Activated CD4-positive, alpha-beta memory T cell treated with anti-CD3 and anti-CD28 coated beads for 36 hours (primary cell): ENCODE results near the gene TALDO1. TPM values are rescaled to one million over a fixed set of nuclear protein-coding genes. Genes with fewer than 3 reads are reported as not detected.
"Not testable (repeated sequence)": the region's sequence is repeated elsewhere in the genome, so short reads cannot be mapped to it uniquely, and the experiment has no call there.

Experiments used
- CTCF ChIA-PET: fragments of 350-600 bp; sonication (Branson Sonifier 250); formaldehyde crosslinking; loops from one replicate; lab custom pipeline; 2021; ENCODE audit warnings: antibody characterized with exemption, inconsistent platforms; lab: Charles Lee
- POLR2A ChIA-PET: fragments of 350-600 bp; sonication (Branson Sonifier 250); formaldehyde crosslinking; loops from one replicate; lab custom pipeline; 2021; ENCODE audit warnings: antibody characterized with exemption; lab: Charles Lee
- DNase-seq: peaks from one replicate; pipeline ENCODE4 v3.0.0-alpha.2; 2020
- H3K27ac Mint-ChIP-seq: one replicate; pipeline ENCODE4 v1.8.0; 2021; ENCODE audit warnings: mixed read lengths
- H3K27me3 Mint-ChIP-seq: one replicate; pipeline ENCODE4 v1.8.0; 2021; ENCODE audit warnings: mixed read lengths
- H3K36me3 Mint-ChIP-seq: one replicate; pipeline ENCODE4 v1.8.0; 2021; ENCODE audit warnings: mixed read lengths
- H3K4me1 Mint-ChIP-seq: one replicate; pipeline ENCODE4 v1.8.0; 2021; ENCODE audit warnings: low read depth, mixed read lengths
- H3K4me3 Mint-ChIP-seq: one replicate; pipeline ENCODE4 v1.8.0; 2021; ENCODE audit warnings: mild to moderate bottlenecking, mixed read lengths
- H3K9me3 Mint-ChIP-seq: one replicate; pipeline ENCODE4 v1.8.0; 2021; ENCODE audit warnings: mixed read lengths
- intact Hi-C: fragments of 100-400 bp; cut with micrococcal nuclease; formaldehyde crosslinking; loops from one replicate; pipeline ENCODE4 v1.15.1; 2023
- total RNA-seq, 2 experiments: library from RNA; stranded (reverse); gene quantifications; one replicate each; pipeline ENCODE4 v1.2.3, GENCODE V29; 2021

The TALDO1 gene
- total RNA-seq, 2 experiments from 2014 or later: 284 to 296 TPM

DNA sequence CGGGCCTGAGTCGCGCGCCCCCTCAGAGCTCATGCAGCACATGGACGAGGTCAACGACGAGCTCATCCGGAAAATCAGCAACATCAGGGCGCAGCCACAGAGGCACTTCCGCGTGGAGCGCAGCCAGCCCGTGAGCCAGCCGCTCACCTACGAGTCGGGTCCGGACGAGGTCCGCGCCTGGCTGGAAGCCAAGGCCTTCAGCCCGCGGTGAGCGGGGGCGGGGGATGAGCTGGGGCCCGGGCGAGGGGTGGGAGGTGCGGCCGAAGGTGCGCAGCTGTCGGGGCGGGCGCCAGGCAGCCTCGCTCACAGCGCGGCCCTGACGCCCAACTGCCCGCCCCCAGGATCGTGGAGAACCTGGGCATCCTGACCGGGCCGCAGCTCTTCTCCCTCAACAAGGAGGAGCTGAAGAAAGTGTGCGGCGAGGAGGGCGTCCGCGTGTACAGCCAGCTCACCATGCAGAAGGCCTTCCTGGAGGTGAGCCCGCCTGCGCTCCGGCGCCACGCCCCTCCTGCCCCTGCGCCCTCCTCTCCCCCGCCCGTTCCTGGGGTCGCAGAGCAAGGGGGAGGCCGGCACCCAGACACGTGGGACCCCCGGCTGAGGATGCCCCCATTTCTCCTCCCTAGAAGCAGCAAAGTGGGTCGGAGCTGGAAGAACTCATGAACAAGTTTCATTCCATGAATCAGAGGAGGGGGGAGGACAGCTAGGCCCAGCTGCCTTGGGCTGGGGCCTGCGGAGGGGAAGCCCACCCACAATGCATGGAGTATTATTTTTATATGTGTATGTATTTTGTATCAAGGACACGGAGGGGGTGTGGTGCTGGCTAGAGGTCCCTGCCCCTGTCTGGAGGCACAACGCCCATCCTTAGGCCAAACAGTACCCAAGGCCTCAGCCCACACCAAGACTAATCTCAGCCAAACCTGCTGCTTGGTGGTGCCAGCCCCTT lies 20.7 kb upstream of the TALDO1 start:
- no peak overlapping the region for H3K27ac Mint-ChIP-seq
- H3K36me3 Mint-ChIP-seq: no peaks in the 10 kb centered on the region
- H3K27me3 Mint-ChIP-seq: peaks cover 4% of the 10 kb centered on the region
- POLR2A ChIA-PET: interaction anchor here (1.1 to 2.7 kb wide), 6 partner anchors 17 to 151 kb away, joined by 3 to 13 read pairs (median 5); partner anchors contain the start of genes DEAF1, TALDO1 and TMEM80
- H3K4me3 Mint-ChIP-seq: peak overlapping the region; percentile 63
- peaks cover 21% of the 10 kb centered on the region for H3K4me1 Mint-ChIP-seq
- intact Hi-C loops: loop anchor here (1.0 to 2.0 kb wide), 2 partner anchors 20 to 110 kb away; partner anchors contain the start of gene TALDO1
- no peaks in the 10 kb centered on the region for H3K9me3 Mint-ChIP-seq
- CTCF ChIA-PET: interaction anchor here (0.6 to 10.1 kb wide), 19 partner anchors 11 to 208 kb away, joined by 3 to 129 read pairs (median 4); partner anchors contain the start of genes DEAF1, TALDO1 and TMEM80
- peak; percentile 71 for DNase-seq

DNA sequence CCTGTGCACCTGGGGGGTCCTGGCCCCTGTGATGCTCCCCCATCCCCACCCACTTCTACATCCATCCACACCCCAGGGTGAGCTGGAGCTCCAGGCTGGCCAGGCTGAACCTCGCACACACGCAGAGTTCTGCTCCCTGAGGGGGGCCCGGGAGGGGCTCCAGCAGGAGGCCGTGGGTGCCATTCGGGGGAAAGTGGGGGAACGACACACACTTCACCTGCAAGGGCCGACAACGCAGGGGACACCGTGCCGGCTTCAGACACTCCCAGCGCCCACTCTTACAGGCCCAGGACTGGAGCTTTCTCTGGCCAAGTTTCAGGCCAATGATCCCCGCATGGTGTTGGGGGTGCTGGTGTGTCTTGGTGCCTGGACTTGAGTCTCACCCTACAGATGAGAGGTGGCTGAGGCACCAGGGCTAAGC lies 20.0 kb upstream of the TALDO1 start:
- Mint-ChIP-seq H3K27me3 (peaks cover 2% of the 10 kb centered on the region), H3K4me1 (peaks cover 20% of the 10 kb centered on the region), H3K4me3 (no peak overlapping the region), H3K9me3 (no peaks in the 10 kb centered on the region), H3K27ac (no peak overlapping the region), H3K36me3 (no peaks in the 10 kb centered on the region)
- intact Hi-C loops: loop anchor here (2.0 kb wide), 1 partner anchor 20 kb away; the partner anchor contains the start of gene TALDO1
- ChIA-PET CTCF (interaction anchor here (0.6 to 10.1 kb wide), 9 partner anchors 17 to 178 kb away, joined by 3 to 129 read pairs (median 5); partner anchors contain the start of genes DEAF1, TALDO1 and TMEM80), POLR2A (interaction anchor here (1.5 to 2.7 kb wide), 2 partner anchors 19 to 32 kb away, joined by 5 to 13 read pairs; partner anchors contain the start of genes DEAF1, TALDO1 and TMEM80)
- no peak for DNase-seq

DNA sequence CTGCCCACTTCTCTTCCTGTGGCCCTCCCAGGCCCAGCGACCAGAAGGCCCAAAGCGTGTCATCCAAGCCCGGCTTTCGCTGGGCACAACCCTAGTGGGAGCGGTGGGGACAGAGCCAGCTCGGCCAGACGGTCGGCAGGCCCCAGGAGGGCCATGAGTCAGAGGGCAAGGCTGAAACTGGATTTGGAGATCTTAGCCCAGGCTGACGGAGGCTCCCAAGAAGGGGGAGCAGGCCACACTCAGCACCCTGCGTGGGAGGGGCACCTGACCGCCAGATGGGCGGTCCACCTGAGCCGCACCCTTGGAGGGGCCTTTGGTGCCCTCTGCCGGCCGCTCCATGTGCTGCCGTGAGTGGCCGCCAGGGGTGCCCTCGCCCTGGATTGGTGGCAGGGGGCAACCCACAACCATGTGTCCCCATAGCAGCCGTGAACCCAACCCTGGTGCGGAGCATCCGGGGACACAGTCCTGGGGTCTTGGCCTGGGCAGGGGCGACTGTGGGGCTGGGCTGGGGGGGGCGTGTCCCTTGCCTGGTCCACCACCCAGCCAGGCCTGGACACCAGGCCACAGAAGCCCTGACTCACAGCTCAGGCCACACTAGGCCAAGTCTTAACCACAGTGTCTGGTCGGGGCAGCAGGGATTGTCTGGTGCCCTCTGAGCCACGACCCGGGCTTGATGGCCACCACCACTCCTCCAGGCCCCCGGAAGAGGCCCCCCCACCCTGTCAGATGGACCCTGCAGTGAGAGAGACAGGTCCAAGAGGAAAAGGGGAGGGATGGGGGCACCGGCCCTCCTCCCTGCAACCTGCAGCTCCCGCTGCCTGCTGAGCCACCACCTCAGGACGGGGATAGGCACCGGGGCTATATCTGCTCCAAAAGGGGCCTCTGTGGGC lies 19.2 kb upstream of the TALDO1 start:
- Mint-ChIP-seq H3K36me3 (no peaks in the 10 kb centered on the region), H3K27me3 (peaks cover 1% of the 10 kb centered on the region), H3K4me3 (no peak overlapping the region), H3K9me3 (no peaks in the 10 kb centered on the region), H3K4me1 (peaks cover 18% of the 10 kb centered on the region), H3K27ac (no peak overlapping the region)
- CTCF ChIA-PET: interaction anchor here (0.6 to 10.1 kb wide), 8 partner anchors 9 to 179 kb away, joined by 3 to 129 read pairs (median 4); partner anchors contain the start of genes DEAF1 and TMEM80
- peak; percentile 88 for DNase-seq
- intact Hi-C loops: loop anchor here (2.0 kb wide), 1 partner anchor 19 kb away; the partner anchor contains the start of gene TALDO1
- POLR2A ChIA-PET: no interaction called here

DNA sequence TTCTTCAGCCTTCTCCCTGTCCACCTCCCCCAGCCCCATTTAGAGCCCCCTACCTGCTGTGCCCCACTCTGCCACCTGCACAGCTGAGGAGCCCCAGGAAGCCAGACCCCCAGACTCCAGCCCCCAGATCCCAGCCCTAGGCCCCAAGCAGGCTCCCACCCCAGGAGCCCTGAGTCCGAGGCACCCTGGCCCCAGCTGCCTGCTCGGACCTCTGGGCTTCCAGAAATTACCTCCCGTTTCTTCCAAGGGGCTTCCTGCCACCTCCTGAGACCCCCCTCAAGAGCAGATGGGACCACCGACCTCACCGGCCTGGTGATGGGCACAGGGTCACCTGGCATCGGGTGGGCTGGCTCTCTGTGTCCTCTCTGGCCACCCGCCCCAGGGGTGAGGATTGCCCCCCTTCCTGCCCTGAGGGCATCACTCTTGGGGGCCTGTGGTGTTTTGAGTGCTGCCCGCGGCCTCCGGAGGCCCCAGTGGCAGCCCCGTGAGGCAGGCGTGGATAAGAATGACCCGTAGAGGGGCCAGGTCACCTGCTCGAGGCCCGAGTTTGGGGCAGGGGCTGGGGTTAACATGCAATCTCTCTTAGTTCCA lies 18.3 kb upstream of the TALDO1 start:
- Mint-ChIP-seq H3K36me3 (no peaks in the 10 kb centered on the region), H3K4me3 (no peak overlapping the region), H3K9me3 (no peaks in the 10 kb centered on the region), H3K27me3 (no peaks in the 10 kb centered on the region), H3K27ac (no peak overlapping the region), H3K4me1 (peaks cover 15% of the 10 kb centered on the region)
- DNase-seq: no peak
- CTCF ChIA-PET: interaction anchor here (0.8 to 10.1 kb wide), 4 partner anchors 10 to 174 kb away, joined by 3 to 129 read pairs (median 4); no protein-coding TSS in a partner anchor
- POLR2A ChIA-PET: no interaction called here
- intact Hi-C loops: no loop called here

DNA sequence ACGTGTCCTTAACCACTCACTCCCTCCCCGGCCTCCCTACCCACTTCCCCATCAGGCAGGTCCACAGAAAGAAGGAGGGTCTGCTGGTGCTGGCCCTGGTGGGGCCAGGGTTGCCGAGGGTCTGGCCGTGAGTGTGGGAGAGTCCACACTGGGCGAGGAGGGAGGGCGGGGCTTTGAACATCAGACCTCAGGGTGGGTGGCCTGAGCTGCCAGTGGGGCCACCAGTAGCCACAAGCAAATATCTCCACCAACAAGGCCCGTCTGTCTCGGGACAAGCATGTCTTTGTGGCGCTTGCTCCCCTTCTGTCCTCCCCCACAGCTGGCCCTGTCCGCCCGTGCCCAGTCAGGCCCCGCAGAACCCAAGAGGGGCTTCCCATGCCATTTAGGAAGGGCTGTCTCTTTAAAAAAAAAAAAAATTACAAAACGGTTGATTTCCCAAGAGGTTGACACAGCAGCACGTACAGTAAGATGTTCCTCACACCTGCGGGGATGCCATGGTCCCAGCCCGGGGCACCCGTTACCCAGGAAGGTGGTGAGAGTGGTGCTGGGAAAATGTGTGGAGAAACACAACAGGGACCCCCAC lies 17.7 kb upstream of the TALDO1 start:
- Mint-ChIP-seq H3K4me1 (peaks cover 13% of the 10 kb centered on the region), H3K27me3 (no peaks in the 10 kb centered on the region), H3K4me3 (no peak overlapping the region), H3K27ac (no peak overlapping the region), H3K36me3 (no peaks in the 10 kb centered on the region), H3K9me3 (no peaks in the 10 kb centered on the region)
- intact Hi-C loops: no loop called here
- CTCF ChIA-PET: interaction anchor here (1.2 kb wide), 1 partner anchor 39 kb away, joined by 3 read pairs; no protein-coding TSS in a partner anchor
- no peak for DNase-seq
- POLR2A ChIA-PET: no interaction called here

DNA sequence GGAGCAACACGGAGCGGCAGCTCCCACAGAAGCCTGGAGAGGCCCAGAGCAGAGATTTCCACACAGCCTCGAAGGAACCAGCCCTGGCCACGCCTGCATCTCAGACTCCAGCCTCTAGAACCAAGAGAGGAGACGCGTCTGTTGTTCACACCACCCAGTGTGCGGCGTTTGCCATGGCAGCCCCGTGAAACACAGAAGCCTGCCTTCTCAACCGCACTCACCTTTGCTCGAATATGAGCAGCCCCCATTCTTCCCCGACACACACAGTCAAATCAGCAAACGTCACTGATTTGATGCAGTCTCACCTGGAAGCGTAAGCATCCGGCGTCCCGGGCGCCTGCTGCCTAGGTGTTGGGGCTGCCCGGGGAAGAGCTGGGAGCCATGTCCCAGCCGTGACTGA lies 14.2 kb upstream of the TALDO1 start:
- intact Hi-C loops: no loop called here
- DNase-seq: no peak
- Mint-ChIP-seq H3K9me3 (peaks cover 2% of the 10 kb centered on the region), H3K4me3 (no peak overlapping the region), H3K27me3 (no peaks in the 10 kb centered on the region), H3K36me3 (no peaks in the 10 kb centered on the region), H3K4me1 (peaks cover 15% of the 10 kb centered on the region), H3K27ac (no peak overlapping the region)
- ChIA-PET CTCF (interaction anchor here (1.1 kb wide), 1 partner anchor 37 kb away, joined by 7 read pairs; no protein-coding TSS in a partner anchor), POLR2A (no interaction called here)

DNA sequence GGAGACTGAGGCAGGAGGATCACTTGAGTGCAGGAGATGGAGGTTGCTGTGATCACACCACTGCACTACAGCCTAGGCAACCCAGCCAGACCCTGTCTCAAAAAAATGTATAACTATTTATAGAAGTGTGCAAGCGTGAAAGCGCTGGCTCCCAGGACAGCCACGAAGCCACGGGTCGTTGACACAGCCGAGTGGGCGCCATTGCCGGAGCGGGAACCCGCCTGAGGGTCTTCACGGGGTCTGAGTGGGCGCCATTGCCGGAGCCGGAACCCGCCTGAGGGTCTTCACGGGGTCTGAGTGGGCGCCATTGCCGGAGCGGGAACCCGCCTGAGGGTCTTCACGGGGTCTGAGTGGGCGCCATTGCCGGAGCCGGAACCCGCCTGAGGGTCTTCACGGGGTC lies 12.7 kb upstream of the TALDO1 start:
- H3K27ac Mint-ChIP-seq, intact Hi-C loops, CTCF ChIA-PET, POLR2A ChIA-PET, DNase-seq, H3K27me3 Mint-ChIP-seq, H3K36me3 Mint-ChIP-seq, H3K9me3 Mint-ChIP-seq, H3K4me3 Mint-ChIP-seq: not testable (repeated sequence)
- peaks cover 16% of the 10 kb centered on the region for H3K4me1 Mint-ChIP-seq

DNA sequence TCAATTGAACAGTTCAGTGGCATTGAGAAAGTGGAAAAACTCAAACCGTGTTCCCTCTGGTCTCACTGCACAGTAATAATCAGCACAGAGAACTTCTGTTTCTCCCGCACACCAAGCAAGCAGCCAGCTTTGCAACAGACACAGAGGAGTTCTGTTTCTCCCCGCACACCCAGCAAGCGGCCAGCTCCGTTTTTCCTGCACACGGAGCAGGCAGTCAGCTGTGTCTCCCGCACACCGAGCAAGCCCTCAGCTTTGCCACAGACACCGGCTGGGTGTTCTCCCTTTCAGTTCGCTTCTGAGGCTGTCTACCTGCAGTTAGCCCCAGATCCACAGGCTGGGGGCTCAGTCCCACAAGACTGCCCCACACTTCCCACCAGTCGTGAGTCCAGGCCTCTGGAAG lies 9.9 kb upstream of the TALDO1 start:
- H3K27me3 Mint-ChIP-seq: no peaks in the 10 kb centered on the region
- intact Hi-C loops: no loop called here
- H3K4me3 Mint-ChIP-seq: peak overlapping the region; percentile 21
- DNase-seq: no peak
- no peak overlapping the region for H3K27ac Mint-ChIP-seq
- H3K9me3 Mint-ChIP-seq: peaks cover 2% of the 10 kb centered on the region
- no peaks in the 10 kb centered on the region for H3K36me3 Mint-ChIP-seq
- POLR2A ChIA-PET: no interaction called here
- CTCF ChIA-PET: no interaction called here
- H3K4me1 Mint-ChIP-seq: peaks cover 16% of the 10 kb centered on the region

DNA sequence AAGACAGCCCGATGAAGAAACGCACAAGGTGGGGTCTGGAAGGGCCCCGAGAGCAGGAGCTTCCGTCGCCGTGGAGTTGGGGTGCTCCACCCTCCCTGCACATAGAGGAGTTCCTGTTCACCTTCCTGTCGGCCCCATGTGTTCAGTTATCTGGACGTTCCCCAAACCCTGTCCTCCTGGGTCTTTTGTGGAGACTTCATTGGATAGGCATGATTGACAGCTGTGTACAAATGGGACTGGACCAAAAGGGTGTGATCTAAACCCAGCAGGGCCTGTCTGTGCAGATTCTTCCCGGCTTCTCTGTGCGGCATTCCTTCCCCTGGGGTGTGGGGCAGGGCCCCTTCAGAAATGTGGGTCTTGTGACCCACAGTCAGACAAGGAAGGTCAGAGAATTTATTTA lies 9.4 kb upstream of the TALDO1 start:
- CTCF ChIA-PET, H3K36me3 Mint-ChIP-seq, POLR2A ChIA-PET, intact Hi-C loops, H3K4me3 Mint-ChIP-seq, H3K27ac Mint-ChIP-seq, H3K27me3 Mint-ChIP-seq, DNase-seq, H3K9me3 Mint-ChIP-seq: not testable (repeated sequence)
- peaks cover 16% of the 10 kb centered on the region for H3K4me1 Mint-ChIP-seq

DNA sequence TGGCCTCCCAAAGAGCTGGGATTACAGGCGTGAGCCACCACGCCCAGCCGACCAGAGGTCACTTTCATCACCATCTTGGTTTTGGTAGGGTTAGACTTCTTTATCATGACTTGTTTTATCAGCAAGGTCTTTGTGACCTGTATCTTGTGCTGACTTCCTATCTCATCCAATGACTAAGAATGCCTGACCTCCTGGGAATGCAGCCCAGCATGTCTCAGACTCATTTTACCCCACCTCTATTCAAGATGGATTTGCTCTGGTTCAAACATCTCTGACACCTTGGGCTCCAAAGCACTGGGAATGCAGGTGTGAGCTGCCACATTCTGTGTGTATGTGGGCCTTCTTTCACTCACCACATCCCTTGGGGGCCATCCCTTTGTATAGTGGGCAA lies 5.1 kb upstream of the TALDO1 start:
- intact Hi-C loops: no loop called here
- H3K27ac Mint-ChIP-seq: no peak overlapping the region
- peaks cover 13% of the 10 kb centered on the region for H3K4me1 Mint-ChIP-seq
- no peaks in the 10 kb centered on the region for H3K9me3 Mint-ChIP-seq
- DNase-seq: no peak
- no peaks in the 10 kb centered on the region for H3K27me3 Mint-ChIP-seq
- no peak overlapping the region for H3K4me3 Mint-ChIP-seq
- CTCF ChIA-PET: no interaction called here
- H3K36me3 Mint-ChIP-seq: no peaks in the 10 kb centered on the region
- POLR2A ChIA-PET: no interaction called here
